H1 (cell line): ENCODE measurements around the gene DYDC1. TPM values are rescaled to one million over a fixed set of nuclear protein-coding genes. Genes with fewer than 3 reads are reported as not detected.

Experiments used
- EGR1 ChIP-seq: IDR thresholded peaks from 2 replicates; pipeline ENCODE4 v1.6.1; 2011; ENCODE audit warnings: low read depth, low read length, borderline replicate concordance
- EZH2 ChIP-seq: fragments of 200-600 bp; sonication (generic); IDR thresholded peaks from 2 replicates; pipeline ENCODE4 v1.7.1; 2012; ENCODE audit warnings: low read depth, mild to moderate bottlenecking, moderate library complexity, low read length, inconsistent platforms; ENCODE audit not compliant: severe bottlenecking
- GTF2F1 ChIP-seq: IDR thresholded peaks from 2 replicates; pipeline ENCODE4 v1.6.1; 2012; ENCODE audit warnings: low read depth, low read length, improper control_type of control experiment, borderline replicate concordance
- KDM4A ChIP-seq: IDR thresholded peaks from one replicate; pipeline ENCODE4 v1.7.1; 2012; ENCODE audit warnings: low read depth, mild to moderate bottlenecking, moderate library complexity, low read length, inconsistent platforms; ENCODE audit not compliant: severe bottlenecking
- KDM5A ChIP-seq: fragments of 200-600 bp; IDR thresholded peaks from 2 replicates; pipeline ENCODE4 v1.7.1; 2012; ENCODE audit warnings: mild to moderate bottlenecking, low read length, inconsistent platforms, mixed read lengths
- polyA plus RNA-seq, 7 experiments: library from polyadenylated mRNA; depleted of rRNA in 3 of 7; stranded (reverse) in 5 of 7; unstranded in 2 of 7; fragments of >200 nt in 5 of 7; fragments of 200-250 nt in 2 of 7; gene quantifications; 1 replicate in 5 of 7; 2 replicates in 1 of 7; 4 replicates in 1 of 7; pipeline versions ENCODE4 v1.2.1 to v1.2.3, GENCODE V29; 2011 to 2013; ENCODE audit warnings: missing spikeins in 2 of 7, mixed read lengths in 2 of 7
- total RNA-seq: library from RNA; stranded (reverse); fragmentation: NEBNext Ultra II Directional; extraction: Animal tissue kit (Norgen Biotek cat#: 25700); gene quantifications from 2 replicates; pipeline ENCODE4 v1.2.1, GENCODE V29; 2021
- TF ChIP-seq, protein P1 (sequence below): IDR thresholded peaks from 2 replicates; pipeline ENCODE4 v1.6.1; 2012; ENCODE audit warnings: inconsistent platforms

DYDC1 gene
- total and polyA plus RNA-seq, 2 of the 8 experiments (the other 6 are each of a cell fraction or from before 2014, with no cell fraction given) = not detected

DNA sequence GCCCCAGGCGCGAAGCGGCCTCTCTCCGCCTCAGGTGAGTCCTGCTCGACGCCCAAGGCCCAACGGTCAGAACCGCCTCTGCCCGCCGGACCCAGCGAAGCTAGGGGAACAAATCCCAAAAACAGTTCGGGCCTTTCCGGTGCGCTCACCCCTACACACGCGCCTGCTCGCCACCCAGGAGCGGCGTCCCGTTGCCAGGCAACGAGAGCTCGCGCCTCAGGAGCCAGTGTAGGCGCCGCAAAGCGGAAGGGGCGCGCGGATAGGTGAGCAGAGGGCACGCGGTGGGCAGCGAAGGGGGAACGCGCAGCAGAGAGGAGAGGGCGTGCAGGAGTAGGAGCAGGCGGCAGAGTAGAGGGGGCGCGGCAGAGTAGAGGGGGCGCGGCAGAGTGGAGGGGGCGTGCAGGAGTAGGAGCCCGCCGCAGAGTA lies at the start of gene DYDC1, which contains the start of gene DYDC2 (continued):
- TF ChIP-seq GTF2F1 (no peak), EGR1 (no peak), KDM4A (peak; percentile 23), KDM5A (no peak), EZH2 (peak; percentile 43)
- TF ChIP-seq, protein P1, sequence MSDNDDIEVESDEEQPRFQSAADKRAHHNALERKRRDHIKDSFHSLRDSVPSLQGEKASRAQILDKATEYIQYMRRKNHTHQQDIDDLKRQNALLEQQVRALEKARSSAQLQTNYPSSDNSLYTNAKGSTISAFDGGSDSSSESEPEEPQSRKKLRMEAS = peak; percentile 96
- TF ChIP-seq, all 59 proteins: peak for 8
